ENCODE measurements around the gene SPATA32.

Gene SPATA32

DNA sequence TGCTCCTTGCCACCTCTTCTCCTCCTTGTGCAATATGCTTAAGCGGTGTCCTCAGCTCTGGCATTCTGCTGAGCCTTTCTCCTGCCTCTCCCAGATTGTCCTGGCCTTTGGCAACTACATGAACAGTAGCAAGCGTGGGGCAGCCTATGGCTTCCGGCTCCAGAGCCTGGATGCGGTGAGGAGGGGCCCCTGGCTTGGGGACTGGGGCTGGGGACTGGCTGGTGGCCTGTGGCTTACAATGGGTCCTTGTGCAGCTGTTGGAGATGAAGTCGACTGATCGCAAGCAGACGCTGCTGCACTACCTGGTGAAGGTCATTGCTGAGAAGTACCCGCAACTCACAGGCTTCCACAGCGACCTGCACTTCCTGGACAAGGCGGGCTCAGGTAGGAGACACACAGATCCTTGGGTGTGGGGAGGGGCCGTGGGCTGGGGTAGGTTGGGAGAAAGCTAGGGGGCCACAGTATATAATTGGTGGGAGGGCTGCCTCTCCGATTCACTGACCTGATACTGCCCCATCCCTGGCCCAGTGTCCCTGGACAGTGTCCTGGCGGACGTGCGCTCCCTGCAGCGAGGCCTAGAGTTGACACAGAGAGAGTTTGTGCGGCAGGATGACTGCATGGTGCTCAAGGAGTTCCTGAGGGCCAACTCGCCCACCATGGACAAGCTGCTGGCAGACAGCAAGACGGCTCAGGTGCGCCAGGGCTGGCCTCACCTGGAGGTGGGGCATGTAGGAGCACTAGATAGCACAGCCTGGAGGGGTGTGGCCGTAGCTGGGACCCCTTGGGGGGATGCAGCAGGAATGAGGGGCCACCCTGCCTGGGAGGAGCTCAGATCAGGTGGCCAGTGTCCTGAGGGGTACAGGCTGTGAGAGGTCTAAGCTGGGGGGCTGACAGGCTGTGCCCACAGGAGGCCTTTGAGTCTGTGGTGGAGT lies 16.9 kb downstream of the SPATA32 start:
- TF ChIP-seq POLR2AphosphoS5 (IDR thresholded peaks at IDR 0.05; ENCODE audit: low read depth, low read length) (no peak), TAF1 (IDR thresholded peaks at IDR 0.05; ENCODE audit: borderline replicate concordance, insufficient read depth, low read length) (no peak), FOXP2 (optimal IDR thresholded peaks at IDR 0.05; ENCODE audit: borderline replicate concordance, extremely low read depth, extremely low read length, insufficient read depth) (no peak), SIN3A (IDR thresholded peaks at IDR 0.05; ENCODE audit: borderline replicate concordance, insufficient read depth, low read length) (no peak), REST (IDR thresholded peaks at IDR 0.05; ENCODE audit: insufficient read depth in 1 of 2, low read depth in 2 of 2, low read length in 2 of 2) (no peak)

GRCh38 chr17:45243750-45244149 lies 18.1 kb downstream of the SPATA32 start:
- TF ChIP-seq FOXP2 (optimal IDR thresholded peaks at IDR 0.05; ENCODE audit: borderline replicate concordance, extremely low read depth, extremely low read length, insufficient read depth) (no peak), TAF1 (IDR thresholded peaks at IDR 0.05; ENCODE audit: borderline replicate concordance, insufficient read depth, low read length) (no peak), SIN3A (IDR thresholded peaks at IDR 0.05; ENCODE audit: borderline replicate concordance, insufficient read depth, low read length) (no peak), POLR2AphosphoS5 (IDR thresholded peaks at IDR 0.05; ENCODE audit: low read depth, low read length) (no peak), REST (IDR thresholded peaks at IDR 0.05; ENCODE audit: insufficient read depth in 1 of 2, low read depth in 2 of 2, low read length in 2 of 2) (no peak)

DNA sequence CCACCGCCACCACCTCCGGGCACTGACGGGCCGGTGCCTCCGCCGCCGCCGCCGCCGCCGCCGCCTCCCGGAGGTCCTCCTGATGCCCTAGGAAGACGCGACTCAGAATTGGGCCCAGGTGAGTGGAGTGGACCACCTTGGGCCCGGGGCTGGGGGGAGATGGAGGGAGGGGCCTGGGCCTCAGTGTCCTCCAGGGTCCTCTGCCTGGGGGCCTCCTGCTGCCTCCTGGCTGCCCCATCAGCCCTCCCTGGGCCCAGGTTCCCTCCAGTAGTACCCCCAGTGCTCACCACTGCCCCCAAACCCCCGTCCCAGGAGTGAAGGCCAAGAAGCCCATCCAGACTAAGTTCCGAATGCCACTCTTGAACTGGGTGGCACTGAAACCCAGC lies 19.9 kb downstream of the SPATA32 start:
- no peak for TF ChIP-seq POLR2AphosphoS5 (IDR thresholded peaks at IDR 0.05; ENCODE audit: low read depth, low read length)

DNA sequence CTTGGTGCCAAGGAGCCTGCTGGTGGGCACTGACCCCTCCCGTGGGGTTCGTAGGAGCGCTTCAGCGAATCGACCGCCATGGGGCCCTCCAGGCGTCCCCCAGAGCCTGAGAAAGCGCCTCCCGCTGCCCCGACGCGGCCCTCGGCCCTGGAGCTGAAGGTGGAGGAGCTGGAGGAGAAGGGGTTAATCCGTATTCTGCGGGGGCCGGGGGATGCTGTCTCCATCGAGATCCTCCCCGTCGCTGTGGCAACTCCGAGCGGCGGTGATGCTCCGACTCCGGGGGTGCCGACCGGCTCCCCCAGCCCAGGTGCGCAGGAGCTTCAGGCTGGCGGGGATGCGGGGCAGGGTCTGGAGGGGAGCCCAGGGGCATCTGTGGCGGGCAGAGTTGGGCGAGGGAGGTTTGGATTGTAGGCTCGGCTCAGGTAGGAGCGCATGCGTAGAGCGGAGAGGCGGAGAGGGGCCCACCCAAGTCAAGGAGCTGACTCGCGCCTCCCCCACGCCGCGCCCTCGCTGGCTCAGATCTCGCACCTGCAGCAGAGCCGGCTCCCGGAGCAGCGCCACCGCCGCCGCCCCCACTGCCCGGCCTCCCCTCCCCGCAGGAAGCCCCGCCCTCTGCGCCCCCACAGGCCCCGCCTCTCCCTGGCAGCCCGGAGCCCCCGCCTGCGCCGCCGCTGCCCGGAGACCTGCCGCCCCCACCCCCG lies 20.4 kb downstream of the SPATA32 start:
- no peak for TF ChIP-seq POLR2AphosphoS5 (IDR thresholded peaks at IDR 0.05; ENCODE audit: low read depth, low read length)
- no peak for TF ChIP-seq SIN3A (IDR thresholded peaks at IDR 0.05; ENCODE audit: borderline replicate concordance, insufficient read depth, low read length)
- no peak for TF ChIP-seq TAF1 (IDR thresholded peaks at IDR 0.05; ENCODE audit: borderline replicate concordance, insufficient read depth, low read length)
- TF ChIP-seq REST (IDR thresholded peaks at IDR 0.05; ENCODE audit: insufficient read depth in 1 of 2, low read depth in 2 of 2, low read length in 2 of 2), result no peak
- no peak for TF ChIP-seq FOXP2 (optimal IDR thresholded peaks at IDR 0.05; ENCODE audit: borderline replicate concordance, extremely low read depth, extremely low read length, insufficient read depth)

DNA sequence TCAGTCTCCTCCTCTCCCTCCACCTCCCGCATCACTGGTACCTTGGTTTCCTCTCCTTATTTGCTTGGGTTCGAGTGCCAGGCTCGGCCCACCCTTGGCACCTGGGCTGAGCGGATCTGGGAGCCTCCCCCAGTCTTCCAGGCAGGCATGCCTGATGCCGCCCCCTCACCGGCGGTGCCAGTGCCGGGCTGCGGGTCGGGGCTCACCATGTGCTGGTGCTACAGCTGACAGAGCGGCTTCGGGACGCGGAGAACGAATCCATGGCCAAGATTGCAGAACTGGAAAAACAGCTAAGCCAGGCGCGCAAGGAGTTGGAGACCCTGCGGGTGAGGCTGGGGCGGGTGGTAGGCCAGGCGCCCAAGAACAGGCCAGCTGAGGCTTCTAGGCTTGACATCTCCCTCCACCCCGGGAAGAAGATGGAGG lies 21.0 kb downstream of the SPATA32 start:
- TF ChIP-seq FOXP2 (optimal IDR thresholded peaks at IDR 0.05; ENCODE audit: borderline replicate concordance, extremely low read depth, extremely low read length, insufficient read depth), result no peak
- no peak for TF ChIP-seq REST (IDR thresholded peaks at IDR 0.05; ENCODE audit: insufficient read depth in 1 of 2, low read depth in 2 of 2, low read length in 2 of 2)
- no peak for TF ChIP-seq SIN3A (IDR thresholded peaks at IDR 0.05; ENCODE audit: borderline replicate concordance, insufficient read depth, low read length)
- no peak for TF ChIP-seq TAF1 (IDR thresholded peaks at IDR 0.05; ENCODE audit: borderline replicate concordance, insufficient read depth, low read length)
- TF ChIP-seq POLR2AphosphoS5 (IDR thresholded peaks at IDR 0.05; ENCODE audit: low read depth, low read length), result no peak

Data from PFSK-1 (cell line).